Gastroesophageal sphincter (tissue), 3 donors: Measurements from ENCODE around the gene GIPC2.

Source experiments
- CTCF ChIP-seq, 4 experiments: fragments of 200-600 bp in 2 of 4; fragments of 450-650 bp in 2 of 4; sonication (generic) in 1 of 4; IDR thresholded peaks; one replicate each; pipeline ENCODE4 v1.5.1; 2017 to 2019; ENCODE audit warnings: antibody characterized with exemption in 4 of 4, mild to moderate bottlenecking in 2 of 4, moderate library complexity in 2 of 4
- EP300 ChIP-seq: sonication (generic); formaldehyde crosslinking; IDR thresholded peaks from one replicate; pipeline ENCODE4 v1.6.1; 2017; ENCODE audit warnings: antibody characterized with exemption, mild to moderate bottlenecking
- POLR2AphosphoS5 ChIP-seq: sonication (generic); formaldehyde crosslinking; IDR thresholded peaks from one replicate; pipeline ENCODE4 v1.6.1; 2017; ENCODE audit warnings: antibody characterized with exemption

GRCh38 chr1:78036450-78036849 is 9.3 kb upstream of the GIPC2 start:
- TF ChIP-seq EP300 (no peak), CTCF (IDR thresholded peaks at IDR 0.05) (no peak), POLR2AphosphoS5 (no peak)
